Mammary epithelial cell (primary cell): ENCODE results near the gene F7.

ENCODE experiments used
- CTCF ChIP-seq, 2 donors: IDR thresholded peaks in 1 of 2; conservative IDR thresholded peaks in 1 of 2; 2 replicates each; pipeline ENCODE4 v1.5.1; 2011 to 2012; ENCODE audit warnings: inconsistent platforms in 2 of 2, low read length in 2 of 2, mild to moderate bottlenecking in 2 of 2, control low read depth in 1 of 2, low read depth in 1 of 2; ENCODE audit not compliant: insufficient read depth in 1 of 2; ENCODE audit errors: extremely low read depth in 1 of 2
- EZH2 ChIP-seq: IDR thresholded peaks from 2 replicates; pipeline ENCODE4 v1.6.1; 2012; ENCODE audit warnings: low read length, inconsistent platforms, borderline replicate concordance

- no peak for TF ChIP-seq CTCF (conservative IDR thresholded peaks at IDR 0.05 in 1 of 2, IDR thresholded peaks at IDR 0.05 in 1 of 2; ENCODE audit: extremely low read depth in 1 of 2, insufficient read depth in 1 of 2, low read depth in 1 of 2, low read length in 2 of 2)
- no peak for TF ChIP-seq EZH2
Observed at GRCh38 chr13:113123226-113124201, 17.9 kb downstream of the F7 start.
